Bronchial epithelial cell (primary cell): Measurements from ENCODE around the gene TCOF1. TPM values are rescaled to one million over a fixed set of nuclear protein-coding genes. Genes with fewer than 3 reads are reported as not detected.
A peak's percentile ranks its signal among the peaks of the same experiment; 100 is the strongest.

Experiments
- DNase-seq: peaks from one replicate; pipeline ENCODE4 v3.0.0-alpha.2; 2010; ENCODE audit warnings: low read depth
- FAIRE-seq: peaks from 2 replicates; lab custom pipeline; 2011; peaks lifted over from hg19 to GRCh38; lab: Jason Lieb, UNC
- H3K27me3 ChIP-seq: 2 replicates; pipeline ENCODE4 v1.5.1; 2011; ENCODE audit warnings: low read length; ENCODE audit not compliant: control insufficient read depth, insufficient read depth
- H3K36me3 ChIP-seq: 2 replicates; pipeline ENCODE4 v1.5.1; 2011; ENCODE audit warnings: low read length; ENCODE audit not compliant: control insufficient read depth, insufficient read depth
- H3K4me3 ChIP-seq: 2 replicates; pipeline ENCODE4 v1.5.1; 2011; ENCODE audit warnings: mild to moderate bottlenecking, low read depth, low read length, control low read depth
- CTCF ChIP-seq: IDR thresholded peaks from 2 replicates; pipeline ENCODE4 v1.5.1; 2011; ENCODE audit warnings: mild to moderate bottlenecking, moderate library complexity, low read length, control low read depth, inconsistent platforms; ENCODE audit not compliant: insufficient read depth, severe bottlenecking
- total RNA-seq: library from RNA; depleted of rRNA; stranded (reverse); fragments of >200 nt; gene quantifications from 2 replicates; pipeline ENCODE4 v1.2.1, GENCODE V29; 2014

The TCOF1 gene
- total RNA-seq, 1 donor from 2014 or later: 9.0 TPM

GRCh38 chr5:150325426-150325825 lies 32.1 kb upstream of the TCOF1 start:
- FAIRE-seq (no peak), DNase-seq (no peak)
- no peak for TF ChIP-seq CTCF
- no peaks in the 10 kb centered on the region for H3K36me3 ChIP-seq
- H3K27me3 ChIP-seq: no peaks in the 10 kb centered on the region
- H3K4me3 ChIP-seq: no peak overlapping the region

GRCh38 chr5:150326707-150327106 lies 30.8 kb upstream of the TCOF1 start:
- TF ChIP-seq CTCF: no peak
- Histone ChIP-seq H3K4me3 (no peak overlapping the region), H3K36me3 (no peaks in the 10 kb centered on the region), H3K27me3 (no peaks in the 10 kb centered on the region)
- no peak for FAIRE-seq
- no peak for DNase-seq

- peak; percentile 68 for FAIRE-seq
- no peak for TF ChIP-seq CTCF
- H3K27me3 ChIP-seq: no peaks in the 10 kb centered on the region
- no peaks in the 10 kb centered on the region for H3K36me3 ChIP-seq
- no peak for DNase-seq
- no peak overlapping the region for H3K4me3 ChIP-seq
These were observed 30.4 kb upstream of the TCOF1 start for GRCh38 chr5:150327139-150327538.

- H3K36me3 ChIP-seq: no peaks in the 10 kb centered on the region
- no peaks in the 10 kb centered on the region for H3K27me3 ChIP-seq
- TF ChIP-seq CTCF: no peak
- no peak overlapping the region for H3K4me3 ChIP-seq
- FAIRE-seq (no peak), DNase-seq (no peak)
These were observed 29.0 kb upstream of the TCOF1 start for GRCh38 chr5:150328515-150328914.

GRCh38 chr5:150329038-150329437 lies 28.5 kb upstream of the TCOF1 start:
- no peak for FAIRE-seq

More at GRCh38 chr5:150329038-150329437, 28.5 kb upstream of the TCOF1 start:
- H3K27me3 ChIP-seq: no peaks in the 10 kb centered on the region
- no peaks in the 10 kb centered on the region for H3K36me3 ChIP-seq
- H3K4me3 ChIP-seq: no peak overlapping the region
- no peak for TF ChIP-seq CTCF
- no peak for DNase-seq
